ENCODE measurements around the gene JPH4.

DNA sequence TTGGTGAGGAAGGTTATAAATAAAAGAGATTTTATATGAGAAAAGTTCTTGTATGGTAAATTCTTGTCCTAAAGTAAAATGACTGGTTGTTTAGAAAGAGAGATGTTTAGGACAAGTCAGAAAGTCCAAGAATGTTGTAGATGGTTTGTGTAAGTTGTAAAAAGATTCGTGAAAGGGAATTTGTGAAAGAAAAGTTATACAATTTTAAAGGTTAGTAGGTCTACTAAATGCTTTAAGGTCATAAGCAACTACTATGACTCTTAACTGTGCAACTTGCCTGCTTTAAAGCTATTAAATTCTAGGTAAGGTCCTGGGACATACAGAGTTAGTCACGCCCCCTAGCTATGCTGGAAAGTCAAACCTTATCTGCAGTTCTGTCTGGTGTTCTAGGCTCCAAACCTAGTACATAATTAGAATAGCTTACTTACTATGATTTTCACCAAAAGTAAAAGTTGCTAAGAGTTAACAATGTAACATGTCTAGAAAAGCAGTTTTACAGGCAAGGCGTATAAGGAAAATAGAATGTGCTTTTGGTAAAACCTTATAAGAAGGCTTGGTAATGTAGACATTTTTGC is 46.3 kb upstream of the JPH4 start:
- TF ChIP-seq, protein P1, sequence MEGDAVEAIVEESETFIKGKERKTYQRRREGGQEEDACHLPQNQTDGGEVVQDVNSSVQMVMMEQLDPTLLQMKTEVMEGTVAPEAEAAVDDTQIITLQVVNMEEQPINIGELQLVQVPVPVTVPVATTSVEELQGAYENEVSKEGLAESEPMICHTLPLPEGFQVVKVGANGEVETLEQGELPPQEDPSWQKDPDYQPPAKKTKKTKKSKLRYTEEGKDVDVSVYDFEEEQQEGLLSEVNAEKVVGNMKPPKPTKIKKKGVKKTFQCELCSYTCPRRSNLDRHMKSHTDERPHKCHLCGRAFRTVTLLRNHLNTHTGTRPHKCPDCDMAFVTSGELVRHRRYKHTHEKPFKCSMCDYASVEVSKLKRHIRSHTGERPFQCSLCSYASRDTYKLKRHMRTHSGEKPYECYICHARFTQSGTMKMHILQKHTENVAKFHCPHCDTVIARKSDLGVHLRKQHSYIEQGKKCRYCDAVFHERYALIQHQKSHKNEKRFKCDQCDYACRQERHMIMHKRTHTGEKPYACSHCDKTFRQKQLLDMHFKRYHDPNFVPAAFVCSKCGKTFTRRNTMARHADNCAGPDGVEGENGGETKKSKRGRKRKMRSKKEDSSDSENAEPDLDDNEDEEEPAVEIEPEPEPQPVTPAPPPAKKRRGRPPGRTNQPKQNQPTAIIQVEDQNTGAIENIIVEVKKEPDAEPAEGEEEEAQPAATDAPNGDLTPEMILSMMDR (IDR thresholded peaks at IDR 0.05; ENCODE audit: borderline replicate concordance, extremely low read depth, low read length, poor library complexity, severe bottlenecking) = no peak
- no peak for TF ChIP-seq EZH2 (IDR thresholded peaks at IDR 0.05; ENCODE audit: borderline replicate concordance, low read depth, low read length, severe bottlenecking)
